Fibroblast of villous mesenchyme (primary cell): ENCODE results near the gene CALCOCO1. TPM values are rescaled to one million over a fixed set of nuclear protein-coding genes. Genes with fewer than 3 reads are reported as not detected.

ENCODE experiments used
- DNase-seq: peaks from one replicate; pipeline ENCODE4 v3.0.0-alpha.2; 2010; ENCODE audit warnings: low read depth
- H3K4me3 ChIP-seq: 2 replicates; pipeline ENCODE4 v1.5.1; 2011; ENCODE audit warnings: low read depth, mild to moderate bottlenecking, low read length
- total RNA-seq: library from RNA; depleted of rRNA; stranded (reverse); fragments of >200 nt; gene quantifications from 2 replicates; pipeline ENCODE4 v1.2.3, GENCODE V29; 2012
- TF ChIP-seq, protein P1 (sequence below): IDR thresholded peaks from 2 replicates; pipeline ENCODE4 v1.5.1; 2012; ENCODE audit warnings: low read depth, mild to moderate bottlenecking, low read length; ENCODE audit not compliant: insufficient read depth

CALCOCO1 gene
- total RNA-seq, 1 donor, result 78.2 TPM

DNA sequence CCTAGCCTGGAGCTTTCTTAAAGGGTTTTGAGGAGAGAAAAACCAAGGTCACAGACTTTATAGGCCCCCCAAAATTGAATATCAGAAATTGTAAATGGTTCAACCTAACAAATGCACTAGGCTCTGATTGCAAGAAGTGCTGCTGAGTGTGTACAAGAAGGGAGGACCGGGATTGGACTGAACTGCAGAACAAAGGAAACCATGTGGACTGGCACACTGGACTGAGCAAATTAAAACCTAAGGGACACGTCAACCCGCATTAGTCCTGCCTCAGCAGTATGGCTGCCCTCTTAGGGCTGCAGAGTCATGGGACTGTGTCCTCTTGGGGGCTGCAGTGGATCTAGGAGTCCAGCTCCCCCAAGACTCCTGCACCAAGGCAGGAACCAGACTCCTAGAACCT lies 25.4 kb upstream of the CALCOCO1 start:
- TF ChIP-seq, protein P1, sequence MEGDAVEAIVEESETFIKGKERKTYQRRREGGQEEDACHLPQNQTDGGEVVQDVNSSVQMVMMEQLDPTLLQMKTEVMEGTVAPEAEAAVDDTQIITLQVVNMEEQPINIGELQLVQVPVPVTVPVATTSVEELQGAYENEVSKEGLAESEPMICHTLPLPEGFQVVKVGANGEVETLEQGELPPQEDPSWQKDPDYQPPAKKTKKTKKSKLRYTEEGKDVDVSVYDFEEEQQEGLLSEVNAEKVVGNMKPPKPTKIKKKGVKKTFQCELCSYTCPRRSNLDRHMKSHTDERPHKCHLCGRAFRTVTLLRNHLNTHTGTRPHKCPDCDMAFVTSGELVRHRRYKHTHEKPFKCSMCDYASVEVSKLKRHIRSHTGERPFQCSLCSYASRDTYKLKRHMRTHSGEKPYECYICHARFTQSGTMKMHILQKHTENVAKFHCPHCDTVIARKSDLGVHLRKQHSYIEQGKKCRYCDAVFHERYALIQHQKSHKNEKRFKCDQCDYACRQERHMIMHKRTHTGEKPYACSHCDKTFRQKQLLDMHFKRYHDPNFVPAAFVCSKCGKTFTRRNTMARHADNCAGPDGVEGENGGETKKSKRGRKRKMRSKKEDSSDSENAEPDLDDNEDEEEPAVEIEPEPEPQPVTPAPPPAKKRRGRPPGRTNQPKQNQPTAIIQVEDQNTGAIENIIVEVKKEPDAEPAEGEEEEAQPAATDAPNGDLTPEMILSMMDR, result no peak
- no peak for DNase-seq
- no peak overlapping the region for H3K4me3 ChIP-seq

DNA sequence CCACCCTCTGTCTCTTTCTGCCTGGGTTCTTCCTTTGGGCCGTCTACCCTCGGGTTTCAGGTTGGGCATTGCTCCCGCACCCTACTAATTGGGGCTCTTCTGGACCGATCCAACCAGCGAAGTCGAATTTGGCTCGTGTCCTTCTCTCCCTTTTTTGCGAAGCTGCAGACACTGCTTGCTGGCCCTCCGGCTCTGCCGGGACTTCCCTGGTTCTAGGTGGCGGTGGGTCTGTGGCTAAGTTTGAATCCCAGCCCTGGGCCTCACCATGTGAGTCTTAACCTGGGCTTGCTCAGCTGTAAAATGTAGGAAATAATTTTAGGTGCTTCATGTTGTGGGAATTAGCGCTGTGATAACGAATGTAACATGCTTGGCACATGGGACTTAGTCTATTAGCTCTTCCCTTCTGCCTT lies 24.9 kb upstream of the CALCOCO1 start:
- TF ChIP-seq, protein P1, result no peak
- DNase-seq, result no peak
- no peak overlapping the region for H3K4me3 ChIP-seq

DNA sequence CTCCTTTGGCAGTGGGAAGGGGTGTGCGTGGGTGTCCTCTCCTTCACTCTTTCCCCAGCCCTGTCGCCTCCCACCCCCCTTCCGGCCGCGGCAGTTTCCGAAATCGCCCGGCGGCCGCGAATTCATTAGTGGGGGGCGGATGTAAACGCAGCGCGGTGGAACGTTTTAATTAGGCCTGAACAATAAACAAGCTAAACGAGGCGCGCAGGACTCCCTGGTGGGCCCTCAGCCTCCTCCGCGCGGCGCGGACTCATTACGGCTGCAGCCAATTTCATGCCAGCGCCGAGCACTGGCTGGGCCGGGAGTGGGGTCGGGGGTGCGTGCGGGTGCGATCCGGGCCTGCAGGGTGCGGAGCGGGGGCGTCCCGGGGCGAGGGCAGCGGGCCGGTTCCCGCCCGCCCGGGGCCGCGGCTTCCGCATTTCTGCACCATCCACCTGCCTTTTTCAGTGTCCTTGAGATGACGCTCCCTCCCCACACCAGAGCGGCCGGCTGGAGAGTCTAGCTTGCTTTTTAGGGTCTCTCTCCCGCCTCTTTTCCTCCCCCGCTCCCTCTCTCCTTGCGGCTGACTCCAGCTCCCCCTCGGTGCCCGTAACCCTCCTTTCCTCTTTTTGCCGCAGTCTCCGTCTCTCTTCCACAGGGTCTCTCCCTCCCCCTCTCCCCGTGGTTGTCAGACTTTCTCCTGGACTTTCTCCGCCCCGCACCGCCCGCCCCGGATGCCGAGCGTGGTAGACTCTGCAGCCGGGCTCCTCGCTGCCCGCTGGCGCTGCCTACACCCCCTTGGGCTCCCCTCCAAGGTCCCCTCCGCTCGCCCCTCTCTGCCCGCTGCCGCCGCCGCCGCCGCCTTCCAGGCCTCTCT lies 24.3 kb upstream of the CALCOCO1 start, which contains the start of gene CISTR:
Gene CISTR, minus strand, starts transcription at position 644 of the 856 bp plus-strand sequence.
- TF ChIP-seq, protein P1, result no peak
- peak within 1 kb of the TSS; percentile 51 for H3K4me3 ChIP-seq
- no peak for DNase-seq

DNA sequence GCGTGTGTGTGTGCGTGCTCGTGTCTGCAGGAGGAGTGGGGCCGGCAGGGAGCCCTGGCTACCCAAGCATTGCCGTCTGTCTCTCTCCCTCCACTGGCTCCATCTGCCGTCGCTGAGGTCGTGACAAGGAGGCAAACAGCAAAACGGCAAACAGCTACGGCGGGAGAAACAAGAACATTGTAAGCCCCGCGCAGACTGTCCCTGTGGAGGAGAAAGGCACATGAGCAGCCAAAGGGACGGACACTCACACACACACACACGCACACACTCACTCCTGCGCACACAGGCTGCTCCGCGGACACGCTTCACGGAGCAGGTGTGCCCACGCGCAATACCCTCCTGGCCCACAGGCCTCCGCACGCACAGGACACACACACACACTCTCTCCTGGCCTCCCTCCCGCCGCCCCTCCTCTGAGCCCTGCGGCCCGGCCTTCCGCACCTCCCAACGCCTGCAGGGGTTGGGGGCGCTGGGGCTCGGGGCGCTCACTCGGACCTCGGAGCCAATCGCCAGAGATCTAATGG lies 23.6 kb upstream of the CALCOCO1 start:
- TF ChIP-seq, protein P1, result no peak
- no peak for DNase-seq
- peak overlapping the region; percentile 51 for H3K4me3 ChIP-seq

DNA sequence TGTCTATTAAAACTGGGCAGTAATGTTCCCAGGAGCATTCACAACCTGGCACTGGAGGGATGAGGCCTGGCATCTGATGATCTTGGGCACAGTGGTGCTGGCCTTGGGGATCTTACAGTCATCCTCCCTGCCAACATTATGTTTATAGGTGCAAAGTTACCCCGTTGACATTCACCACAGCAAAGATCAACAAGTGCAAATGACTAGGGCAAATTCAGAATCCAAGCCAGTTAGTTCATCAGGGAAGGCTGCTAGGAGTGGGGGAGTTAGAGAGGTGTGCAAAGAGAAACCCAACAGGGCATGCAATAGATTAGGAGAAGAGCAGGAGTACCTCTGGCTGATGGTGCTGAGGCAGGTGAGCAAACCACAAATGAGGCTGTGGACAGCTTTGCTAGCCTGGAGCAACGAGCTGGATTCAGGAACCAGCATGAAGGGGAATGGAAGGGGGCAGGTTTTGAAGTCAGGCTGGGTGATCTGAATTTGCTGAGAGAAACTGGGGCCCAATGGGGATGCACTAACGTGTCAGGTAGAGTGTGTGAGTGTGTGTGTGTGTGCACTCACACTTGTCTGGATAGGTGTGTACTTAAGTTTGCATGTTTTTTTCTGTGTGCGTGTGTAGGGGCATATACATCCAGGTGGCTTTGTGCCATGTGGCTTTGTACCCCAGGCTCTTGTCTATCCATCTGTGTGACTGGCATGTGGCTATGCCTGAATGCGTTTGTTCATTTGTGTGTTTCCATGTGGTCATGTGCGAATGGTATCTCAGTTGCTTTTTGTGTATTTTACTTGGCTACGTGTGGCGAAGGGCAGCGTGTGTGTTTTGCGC lies 22.9 kb upstream of the CALCOCO1 start:
- H3K4me3 ChIP-seq, result no peak overlapping the region
- no peak for DNase-seq
- TF ChIP-seq, protein P1, result no peak

DNA sequence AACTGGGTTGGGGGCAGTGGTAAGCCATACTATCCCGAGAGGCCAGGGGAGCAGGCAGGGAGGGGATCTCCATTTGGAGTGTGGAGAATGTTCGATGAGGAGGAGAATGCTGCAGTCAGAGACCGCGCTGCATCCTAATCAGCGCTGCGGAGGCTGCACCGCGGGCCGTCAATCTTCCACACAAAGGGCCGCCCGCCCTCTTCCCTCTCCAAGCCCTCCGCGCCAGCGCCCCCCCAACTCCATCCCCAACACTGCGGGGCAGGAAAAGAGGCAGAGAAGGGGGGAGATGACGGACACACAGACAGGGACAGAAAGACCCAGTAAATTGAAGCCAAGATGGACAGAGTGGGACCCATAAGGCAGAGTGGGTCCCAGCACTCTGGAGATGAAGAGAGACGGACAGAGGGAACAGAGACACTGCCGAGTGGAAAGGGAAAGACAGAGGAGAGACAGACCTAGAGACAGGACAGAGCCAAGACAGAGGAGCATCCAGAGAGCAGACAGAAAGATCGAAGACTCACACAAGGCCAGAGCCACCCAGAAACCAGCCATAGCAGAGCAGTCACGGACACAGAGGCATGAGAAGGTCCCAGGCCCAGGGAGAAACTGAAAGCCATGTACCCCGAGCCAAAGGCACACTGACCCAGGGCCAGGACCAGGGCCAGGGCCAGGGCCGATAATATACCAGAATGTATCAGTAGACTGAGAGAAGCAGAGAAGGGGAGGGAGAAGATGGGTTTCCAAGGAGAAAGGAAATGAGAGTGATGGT lies 21.0 kb upstream of the CALCOCO1 start:
- H3K4me3 ChIP-seq, result no peak overlapping the region
- TF ChIP-seq, protein P1, result no peak
- no peak for DNase-seq
